GM18499 (cell line): ENCODE data around the gene ISG20.
"Not testable (repeated sequence)": the region's sequence is repeated elsewhere in the genome, so short reads cannot be mapped to it uniquely, and the experiment has no call there.

Experiments
- ATAC-seq: cut with Tn5 transposase; IDR thresholded peaks from one replicate; pipeline ENCODE4 v1.9.1; 2021; ENCODE audit warnings: moderate number of reproducible peaks; ENCODE audit not compliant: insufficient read depth, unreplicated experiment

Gene ISG20

DNA sequence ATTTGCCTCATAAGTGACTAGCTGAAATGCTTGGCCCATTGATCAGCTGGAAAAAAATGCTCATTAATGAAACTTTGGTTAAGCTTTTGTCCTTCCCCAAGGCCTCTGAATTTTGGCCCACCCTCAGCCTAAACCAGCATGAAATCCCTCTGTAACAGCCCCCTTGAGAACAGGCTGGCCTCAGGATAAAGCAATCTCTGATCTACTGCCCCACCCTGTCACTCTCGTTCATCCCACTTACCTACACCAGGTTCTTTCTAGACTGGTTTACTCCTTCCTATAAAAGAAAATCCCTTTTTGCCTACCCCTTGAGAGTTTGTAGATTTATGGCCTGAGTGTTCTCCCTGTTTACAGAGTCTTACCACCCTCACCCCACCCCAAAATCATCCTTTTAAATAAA lies 21.0 kb upstream of the ISG20 start:
- no peak for ATAC-seq

DNA sequence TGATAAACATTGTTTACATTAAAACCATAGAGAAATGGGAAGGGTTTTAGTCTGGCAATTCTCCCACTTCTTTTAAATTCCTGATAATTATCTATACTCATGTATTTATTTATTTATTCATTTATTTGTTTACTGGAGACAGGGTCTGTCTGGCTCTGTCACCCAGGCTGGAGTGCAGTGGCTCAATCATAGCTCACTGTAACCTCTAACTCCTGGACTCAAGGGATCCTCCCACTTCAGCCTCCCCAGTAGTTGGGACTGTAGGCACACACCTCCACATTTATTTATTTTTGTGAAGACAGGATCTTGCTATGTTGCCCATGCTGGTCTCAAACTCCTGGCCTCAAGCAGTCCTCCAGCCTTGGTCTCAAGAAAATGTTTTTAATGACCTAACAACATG lies 20.1 kb upstream of the ISG20 start:
- no peak for ATAC-seq

DNA sequence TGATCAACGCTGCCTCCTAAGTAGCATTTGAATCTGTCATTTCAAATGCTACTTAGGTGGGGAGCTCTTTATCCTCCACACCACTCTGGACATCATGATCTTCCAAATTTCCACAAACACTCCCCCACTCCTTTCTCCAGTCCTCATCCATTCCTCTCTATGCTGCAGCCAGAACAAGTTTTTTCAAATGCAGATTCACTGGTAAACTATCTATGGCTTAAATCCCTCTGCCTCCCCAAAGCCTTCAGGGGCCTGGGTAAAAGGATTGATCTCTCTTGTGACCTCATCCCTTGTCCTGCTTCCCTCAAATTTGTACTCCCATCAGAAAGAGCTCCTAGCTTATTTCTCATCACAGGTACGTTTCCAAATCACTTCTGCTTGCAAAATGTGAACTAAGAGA lies 19.0 kb upstream of the ISG20 start:
- no peak for ATAC-seq

DNA sequence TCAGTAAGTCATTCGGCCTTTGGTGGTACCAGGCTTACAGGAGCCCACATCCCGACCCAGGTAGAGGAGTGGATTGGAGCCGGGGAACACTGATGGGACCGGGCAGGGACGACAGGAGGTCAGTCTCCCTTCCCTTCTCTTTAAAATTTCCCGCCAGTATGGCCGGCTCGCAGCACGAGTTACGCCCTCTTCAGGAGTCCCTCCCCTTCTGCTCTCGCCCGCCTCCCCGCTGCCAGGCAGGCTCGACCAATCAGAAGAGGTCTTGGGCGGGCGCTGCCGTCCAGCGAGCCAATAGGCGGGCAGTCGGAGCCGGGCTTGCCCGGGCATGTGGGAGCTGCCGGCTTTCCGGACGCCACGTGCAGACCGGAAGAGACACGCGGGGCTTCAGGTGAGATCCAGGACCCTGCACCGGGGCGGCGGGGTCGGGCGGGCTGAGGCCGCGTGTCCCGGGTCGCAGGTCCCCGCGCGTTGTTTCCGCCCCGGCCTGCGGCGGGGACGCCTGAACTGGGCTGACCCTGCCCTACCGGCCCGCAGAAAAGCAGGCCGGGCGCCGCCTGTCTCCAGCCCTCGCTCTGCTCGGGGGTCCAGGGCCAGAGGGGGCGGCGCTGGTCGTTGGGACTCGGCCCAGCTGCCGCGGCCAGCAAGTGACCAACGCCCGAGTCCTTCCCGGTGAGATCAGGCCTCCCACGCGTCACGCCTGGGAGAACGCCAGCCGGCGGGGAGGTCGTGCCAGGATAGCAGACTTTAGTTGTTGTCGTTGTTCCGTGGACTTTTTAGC lies 17.6 kb upstream of the ISG20 start, which contains the start of gene AEN:
AEN (plus strand) TSS at position 346 of the 778 bp plus-strand sequence. CDS start 4,870 bp downstream, outside the sequence.
- peak; percentile 81 for ATAC-seq

DNA sequence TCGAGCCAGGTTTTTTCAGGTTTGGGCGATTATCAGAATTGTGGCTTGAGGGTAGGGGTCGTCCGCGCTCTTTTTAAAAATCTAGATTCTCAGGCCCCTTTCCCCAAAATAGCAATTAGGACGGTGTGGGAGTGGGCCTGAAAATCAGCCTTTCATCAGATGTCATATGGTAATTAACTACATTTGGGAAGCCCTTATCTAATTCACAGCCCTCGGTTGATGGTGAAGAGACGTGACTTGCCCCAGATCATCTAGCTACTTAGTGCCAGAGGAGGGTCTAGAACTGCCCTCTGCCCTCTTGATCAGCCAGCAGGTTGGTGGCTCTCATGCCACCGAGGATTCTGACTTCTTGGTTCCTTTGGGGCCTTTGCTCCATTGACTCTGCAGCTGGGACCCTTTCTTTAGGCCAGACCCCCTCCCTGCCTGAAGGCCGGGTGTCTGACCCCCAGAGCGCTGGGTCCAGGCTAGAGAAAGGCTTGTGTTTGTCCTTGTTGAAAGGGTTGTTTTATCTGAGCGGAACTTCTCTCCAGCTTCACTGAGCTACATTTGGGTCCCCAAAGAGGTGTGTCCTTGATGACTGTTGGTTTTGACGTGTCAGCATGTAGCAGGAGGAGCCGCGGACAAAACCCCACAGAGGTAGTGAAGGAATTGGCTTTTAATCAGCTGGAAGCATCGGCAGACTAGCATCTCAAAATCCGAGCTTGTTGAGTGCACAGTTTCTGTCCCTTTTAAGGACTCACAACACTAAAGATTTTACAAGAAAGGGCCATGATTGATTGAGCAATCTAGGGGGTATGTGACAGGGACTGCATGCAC lies 16.8 kb upstream of the ISG20 start:
- ATAC-seq, result peak; percentile 29

DNA sequence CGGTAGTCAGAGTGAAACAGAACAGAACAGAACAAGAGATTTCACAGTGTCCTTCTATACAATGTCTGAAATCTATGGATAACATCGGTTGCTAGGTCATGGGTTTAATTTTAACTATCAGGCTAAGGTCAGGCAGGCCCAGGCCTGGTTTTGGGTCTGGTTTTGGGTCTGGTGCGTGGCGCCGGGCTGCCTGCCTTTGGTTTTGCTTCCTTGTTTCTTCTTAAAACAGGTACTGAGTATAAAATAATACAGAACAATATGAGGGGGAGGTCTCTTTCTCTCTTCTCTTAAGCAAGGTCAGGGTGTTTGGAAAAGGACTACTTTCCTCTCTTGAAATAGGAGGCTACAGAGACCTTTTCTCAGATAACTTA lies 16.2 kb upstream of the ISG20 start:
- no peak for ATAC-seq

DNA sequence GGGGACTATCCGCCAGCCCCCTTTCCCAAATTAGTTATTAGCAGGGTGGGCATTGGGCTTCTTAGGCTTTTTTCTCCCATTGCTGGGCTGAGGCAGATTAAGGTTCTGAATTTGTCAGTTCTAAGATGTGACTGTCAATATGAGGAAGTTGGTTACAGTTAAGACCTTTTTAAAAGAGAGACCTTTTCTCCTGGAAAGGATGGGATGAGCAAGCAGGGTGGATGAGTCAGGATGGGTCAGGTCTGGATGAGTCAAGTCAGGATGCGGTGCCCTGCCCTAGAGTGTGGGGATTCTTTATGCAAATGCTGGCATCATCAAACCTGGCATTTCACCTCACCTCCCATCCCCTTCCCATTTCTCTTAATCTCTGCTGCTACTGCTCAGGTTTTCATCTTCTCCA lies 15.8 kb upstream of the ISG20 start:
- no peak for ATAC-seq

DNA sequence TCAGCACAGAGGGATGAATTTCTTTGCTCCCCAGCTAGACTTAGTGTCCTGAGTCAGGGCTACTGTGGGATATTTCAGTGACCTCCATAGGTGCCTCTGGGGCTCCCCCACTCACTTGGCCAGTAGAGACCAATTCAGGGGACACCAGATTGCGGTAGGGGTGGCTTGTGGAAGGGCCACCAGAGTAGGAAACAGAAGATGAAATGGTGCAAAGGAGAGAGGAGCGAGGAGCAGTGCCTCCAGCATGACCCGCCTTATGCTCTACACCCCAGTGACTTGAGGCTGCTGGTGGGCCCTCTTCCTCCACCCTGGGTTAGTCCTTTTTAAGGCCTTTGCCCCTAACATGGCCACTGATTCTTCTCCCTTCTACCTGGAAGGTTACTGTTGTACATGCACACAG lies 15.2 kb upstream of the ISG20 start:
- no peak for ATAC-seq

DNA sequence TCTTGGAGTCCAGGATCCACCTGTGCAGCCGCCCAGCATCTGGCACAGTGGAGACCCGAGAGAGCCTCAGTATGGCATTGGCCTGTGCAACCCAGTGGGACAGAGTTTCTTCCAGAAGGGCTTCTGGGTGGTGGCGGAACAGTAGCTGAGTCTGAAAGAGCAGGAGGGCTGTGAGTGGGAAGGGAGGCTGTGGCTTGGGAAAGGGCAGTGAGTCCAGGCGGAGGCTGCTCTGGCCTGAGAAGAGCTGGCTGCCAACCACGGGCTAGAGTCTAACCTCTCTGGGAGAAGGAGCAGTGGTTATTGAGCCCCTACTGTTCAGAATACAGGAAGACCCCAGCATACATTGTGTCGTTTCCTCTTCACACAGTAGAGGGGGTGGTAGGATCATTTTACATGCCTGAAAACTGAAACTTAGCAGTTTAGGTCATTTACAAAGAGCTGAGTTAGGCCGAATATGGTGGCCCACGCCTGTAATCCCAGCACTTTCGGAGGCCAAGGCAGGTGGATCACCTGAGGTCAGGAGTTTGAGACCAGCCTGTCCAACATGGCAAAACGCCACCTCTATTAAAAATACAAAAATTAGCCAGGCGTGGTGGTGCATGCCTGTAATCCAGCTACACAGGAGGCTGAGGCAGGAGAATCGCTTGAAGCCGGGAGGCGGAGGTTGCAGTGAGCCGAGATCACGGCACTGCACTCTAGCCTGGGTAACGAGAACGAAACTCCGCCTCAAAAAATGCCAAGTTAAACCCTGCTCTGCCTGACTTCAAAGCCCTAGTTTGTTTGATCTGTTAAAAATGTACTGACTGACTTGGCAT lies 14.5 kb upstream of the ISG20 start:
- ATAC-seq, result no peak

DNA sequence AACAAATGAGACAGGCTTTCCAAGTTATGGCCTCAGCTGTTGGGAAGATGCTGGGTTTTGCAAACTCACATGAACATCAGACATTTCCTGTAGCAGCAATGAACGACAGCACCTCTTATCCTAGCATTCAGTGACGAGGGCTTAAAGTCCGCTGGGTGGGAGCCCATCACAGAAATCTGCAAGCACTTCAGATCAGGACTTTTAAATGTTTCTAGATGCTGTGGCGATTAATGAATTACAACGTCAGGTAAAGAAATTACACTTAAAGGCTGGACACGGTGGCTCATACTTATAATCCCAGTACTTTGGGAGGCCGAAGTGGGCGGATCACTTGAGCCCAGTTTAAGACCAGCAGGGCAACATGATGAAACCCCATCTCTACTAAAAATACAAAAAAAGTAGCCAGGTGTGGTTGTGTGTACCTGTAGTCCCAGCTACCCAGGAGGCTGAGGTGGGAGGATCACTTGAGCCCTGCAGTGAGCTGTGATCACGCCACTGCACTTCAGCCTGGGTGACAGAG lies 13.8 kb upstream of the ISG20 start:
- no peak for ATAC-seq

DNA sequence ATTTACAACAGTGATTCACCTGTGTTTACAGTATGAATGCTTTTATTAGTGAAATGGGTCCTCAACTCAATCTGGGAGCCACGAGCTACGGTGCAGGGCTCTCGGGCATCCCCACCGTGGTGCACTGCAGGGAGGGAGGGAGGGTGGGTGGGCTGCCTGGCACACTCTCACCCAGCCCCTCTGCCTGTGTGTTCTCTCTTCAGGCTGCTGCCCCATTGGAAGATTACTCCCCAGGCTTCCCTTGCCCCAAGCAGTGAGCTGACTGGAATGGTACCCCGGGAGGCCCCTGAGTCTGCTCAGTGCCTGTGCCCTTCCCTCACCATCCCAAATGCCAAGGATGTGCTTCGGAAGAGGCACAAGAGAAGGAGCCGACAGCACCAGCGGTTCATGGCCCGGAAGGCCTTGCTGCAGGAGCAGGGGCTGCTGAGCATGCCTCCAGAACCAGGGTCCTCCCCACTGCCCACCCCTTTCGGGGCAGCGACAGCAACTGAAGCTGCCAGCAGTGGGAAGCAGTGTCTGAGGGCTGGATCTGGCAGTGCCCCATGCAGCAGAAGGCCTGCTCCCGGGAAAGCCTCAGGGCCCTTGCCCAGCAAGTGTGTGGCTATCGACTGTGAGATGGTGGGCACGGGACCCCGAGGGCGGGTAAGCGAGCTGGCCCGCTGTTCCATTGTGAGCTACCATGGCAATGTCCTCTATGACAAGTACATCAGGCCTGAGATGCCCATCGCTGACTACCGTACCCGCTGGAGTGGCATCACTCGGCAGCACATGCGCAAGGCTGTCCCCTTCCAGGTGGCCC lies 12.7 kb upstream of the ISG20 start:
- no peak for ATAC-seq

DNA sequence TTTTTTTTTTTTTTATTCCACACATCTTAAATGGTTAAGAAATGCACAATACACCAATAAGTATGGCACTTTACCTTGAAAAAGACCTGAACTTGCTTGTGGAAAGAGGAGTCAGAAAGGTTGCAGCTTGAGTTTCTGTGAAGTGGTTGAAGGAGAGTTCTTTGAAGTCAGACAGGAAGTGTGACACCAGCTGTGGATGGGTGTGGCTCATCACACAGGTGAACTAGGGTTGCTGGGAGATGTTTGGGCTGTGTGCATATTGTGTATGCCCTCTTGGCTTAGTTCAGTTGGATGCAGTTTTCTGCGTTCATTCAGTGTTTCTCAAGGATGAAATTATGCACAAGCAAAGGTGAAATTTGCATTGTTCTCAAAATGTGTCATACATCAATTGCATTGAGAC lies 11.4 kb upstream of the ISG20 start:
- ATAC-seq, result no peak

DNA sequence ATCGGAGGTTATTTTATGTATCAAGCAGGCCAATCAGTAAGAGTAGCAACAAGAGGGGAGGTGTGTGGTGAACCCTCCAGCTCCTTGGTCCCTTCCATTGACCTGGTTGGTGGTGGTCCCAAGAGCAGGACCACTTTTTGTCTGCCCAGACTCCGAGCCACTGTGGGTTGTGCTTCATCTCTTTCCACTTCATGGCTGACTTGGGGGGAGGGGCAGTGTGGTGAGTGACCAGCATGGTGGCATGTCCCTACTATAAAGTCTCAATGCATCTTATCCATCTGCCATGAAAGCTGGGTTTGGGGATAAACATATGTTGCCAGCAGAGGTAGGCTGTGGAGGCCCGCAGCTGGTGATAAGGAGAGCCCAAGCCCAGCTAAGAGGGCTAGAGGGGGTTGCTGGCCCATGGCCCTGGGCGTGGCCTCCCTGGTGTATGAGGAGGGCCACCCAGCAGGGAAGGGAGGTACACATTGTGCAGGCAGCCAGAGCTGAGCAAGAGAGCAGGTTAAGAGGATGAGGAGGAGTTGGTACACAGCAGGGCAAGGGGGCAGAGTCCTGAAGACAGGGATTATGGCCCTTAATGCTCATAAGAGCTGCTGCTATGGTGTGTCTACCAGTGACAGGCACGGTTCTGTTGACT lies 10.7 kb upstream of the ISG20 start:
- no peak for ATAC-seq

DNA sequence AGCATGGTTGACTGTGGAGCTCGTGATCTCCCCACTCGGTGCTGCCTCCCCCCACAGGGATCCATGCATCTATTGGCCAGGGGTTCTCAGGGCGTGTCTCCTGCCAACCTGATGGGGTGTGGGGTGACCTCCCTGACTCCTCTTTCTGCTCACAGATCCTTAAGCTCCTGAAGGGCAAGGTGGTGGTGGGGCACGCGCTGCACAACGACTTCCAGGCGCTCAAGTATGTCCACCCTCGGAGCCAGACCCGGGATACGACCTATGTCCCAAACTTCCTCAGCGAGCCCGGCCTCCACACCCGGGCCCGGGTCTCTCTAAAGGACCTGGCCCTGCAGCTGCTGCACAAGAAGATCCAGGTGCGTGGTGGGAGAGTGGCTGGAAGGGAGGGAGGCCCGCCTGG lies 9.7 kb upstream of the ISG20 start:
- no peak for ATAC-seq

DNA sequence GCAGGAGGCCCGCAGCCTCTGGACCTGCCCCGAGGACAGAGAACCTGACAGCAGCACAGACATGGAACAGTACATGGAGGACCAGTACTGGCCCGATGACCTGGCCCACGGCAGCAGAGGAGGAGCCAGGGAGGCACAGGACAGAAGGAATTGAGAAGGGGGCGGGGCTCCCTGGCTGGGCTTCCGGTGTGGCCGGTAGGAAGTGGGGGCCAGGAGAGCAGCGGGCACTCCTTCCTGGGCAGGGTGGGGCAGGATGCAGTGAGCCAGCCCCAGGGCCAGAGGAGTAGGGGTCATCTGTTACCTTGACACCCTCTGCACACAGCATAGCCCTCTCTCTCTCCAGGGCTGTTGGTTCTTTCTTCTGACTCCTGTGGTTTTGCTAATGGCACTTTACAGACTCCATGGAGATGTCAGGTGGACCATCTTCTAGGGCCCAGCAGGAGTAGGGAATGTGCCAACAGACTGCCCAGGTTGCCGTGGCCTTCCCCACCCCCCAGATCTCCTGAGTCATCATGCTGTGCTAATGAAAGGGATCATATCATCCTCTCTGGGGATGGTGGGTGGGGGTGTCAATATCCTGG lies 8.6 kb upstream of the ISG20 start:
- no peak for ATAC-seq

DNA sequence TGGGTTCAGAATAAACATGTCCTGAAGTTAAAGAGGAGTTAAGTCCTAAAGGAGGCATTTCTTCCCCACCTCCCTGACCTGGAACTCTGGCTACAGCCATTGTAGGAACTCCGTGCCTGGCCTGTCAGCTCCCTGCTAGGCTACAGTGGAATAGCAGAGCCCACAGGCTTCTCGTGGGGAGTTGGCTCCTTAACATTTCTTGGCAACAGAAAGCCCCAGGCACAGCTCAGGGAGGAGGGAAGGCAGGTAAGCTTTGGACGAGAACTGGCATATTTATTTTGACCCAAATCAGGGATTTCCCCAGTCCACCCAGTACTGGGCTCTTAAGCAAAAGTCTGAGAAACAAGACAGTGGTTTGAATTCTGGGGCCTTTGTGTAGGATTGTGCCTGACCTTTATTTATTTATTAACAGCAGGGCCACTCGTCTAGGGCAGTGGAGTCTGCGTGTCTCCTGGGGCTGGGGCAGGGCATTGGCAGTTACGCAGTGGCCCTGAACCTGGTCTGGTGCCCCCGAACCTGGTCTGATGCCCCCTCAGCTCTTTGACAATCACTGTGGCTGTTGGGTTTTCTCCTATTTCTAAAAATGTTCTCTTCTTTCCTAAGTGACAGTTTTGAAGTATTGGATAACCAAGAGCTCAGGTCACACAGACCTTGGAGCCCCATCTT lies 7.9 kb upstream of the ISG20 start:
- no peak for ATAC-seq

DNA sequence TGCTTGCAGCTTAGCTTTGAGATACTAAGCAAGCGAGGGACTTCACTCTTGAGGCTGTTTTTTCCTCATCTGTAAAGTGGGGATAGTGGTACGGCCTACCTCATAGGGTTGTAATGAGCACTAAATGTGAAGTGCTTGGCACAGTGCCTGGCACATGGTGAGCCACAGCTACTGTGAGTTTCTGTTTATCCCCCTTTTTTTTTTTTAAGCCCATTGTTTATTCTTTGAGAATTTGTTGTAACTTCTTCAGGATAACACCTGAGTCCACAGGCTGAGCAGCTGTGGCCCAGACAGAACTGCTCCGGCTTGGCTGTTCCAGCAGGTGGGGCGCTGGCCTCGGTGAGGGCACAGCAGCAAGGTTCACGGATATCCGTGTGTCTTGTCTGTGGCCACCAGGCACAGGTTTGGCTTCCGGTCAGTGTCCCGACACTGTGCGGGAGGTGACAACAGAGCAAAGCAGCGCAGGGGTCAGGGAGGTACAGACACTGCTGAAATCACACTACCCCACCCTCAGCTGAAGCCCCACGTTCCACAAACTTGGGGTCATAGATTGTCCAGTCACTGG lies 7.3 kb upstream of the ISG20 start:
- no peak for ATAC-seq

DNA sequence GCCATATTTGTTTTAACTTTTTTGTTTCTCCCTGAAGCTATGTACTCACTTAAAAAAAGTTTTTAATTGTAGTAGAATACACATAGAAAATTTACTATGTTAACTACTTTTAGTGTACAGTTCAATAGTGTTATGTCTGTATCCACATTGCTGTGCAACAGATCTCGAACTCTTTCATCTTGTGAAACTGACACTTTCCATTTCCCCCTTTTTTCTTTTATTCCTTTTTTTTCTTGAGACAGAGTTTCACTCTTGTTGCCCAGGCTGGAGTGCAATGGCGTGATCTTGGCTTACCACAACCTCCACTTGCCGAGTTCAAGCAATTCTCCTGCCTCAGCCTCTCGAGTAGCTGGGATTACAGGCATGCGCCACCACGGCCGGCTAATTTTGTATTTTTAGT lies 6.0 kb upstream of the ISG20 start:
- not testable (repeated sequence) for ATAC-seq
